Suppressor macrophage treated with lipopolysaccharide for 4 hours (primary cell): Measurements from ENCODE around the gene PLEKHB1.
"Not testable (repeated sequence)": the region's sequence is repeated elsewhere in the genome, so short reads cannot be mapped to it uniquely, and the experiment has no call there.

Experiments
- DNase-seq: peaks from one replicate; pipeline ENCODE4 v3.0.0-alpha.2; 2020

PLEKHB1 gene

DNA sequence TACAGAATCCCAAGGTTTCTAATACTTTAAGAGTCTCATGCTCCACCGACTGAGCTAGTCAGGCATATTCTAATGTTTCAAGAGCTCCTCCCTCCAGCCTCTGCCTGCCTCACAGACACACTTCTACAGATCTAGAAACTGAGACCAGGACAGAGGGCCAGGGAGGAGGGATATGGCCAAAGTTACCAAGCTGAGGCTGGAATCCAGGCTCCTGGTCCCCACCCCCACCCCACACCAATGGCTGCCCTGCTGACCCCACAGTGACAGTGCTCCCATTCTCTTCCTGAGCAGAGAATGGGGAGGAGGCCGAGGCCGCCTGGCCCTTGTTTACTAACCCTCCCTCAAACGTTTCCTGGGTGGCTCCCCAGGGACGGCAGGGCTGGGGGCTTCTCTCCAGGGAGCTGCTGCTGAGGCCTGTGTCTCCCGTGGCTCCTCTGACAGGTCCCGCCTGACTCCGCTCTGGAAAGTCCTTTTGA lies 2.2 kb downstream of the PLEKHB1 start:
- no peak for DNase-seq

DNA sequence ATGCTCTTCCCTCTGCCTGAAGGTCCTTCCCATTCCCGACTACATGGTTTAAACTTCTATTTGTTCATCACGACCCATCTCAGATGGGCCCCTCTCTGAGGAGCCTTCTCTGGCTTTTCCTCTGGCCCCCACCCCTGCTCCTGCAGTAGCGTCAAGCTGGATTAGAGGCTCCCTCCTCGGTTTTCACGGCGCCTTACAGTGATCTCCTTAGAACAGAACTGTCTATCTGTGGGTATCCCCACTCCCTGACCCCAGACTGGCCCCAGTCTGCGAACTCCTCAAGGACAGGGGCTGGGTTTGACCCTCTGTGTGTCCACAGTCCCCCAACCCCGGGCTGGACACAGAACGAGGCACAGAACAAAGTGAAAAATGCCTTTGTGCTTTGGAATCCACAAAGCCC lies 2.8 kb downstream of the PLEKHB1 start:
- DNase-seq: no peak

DNA sequence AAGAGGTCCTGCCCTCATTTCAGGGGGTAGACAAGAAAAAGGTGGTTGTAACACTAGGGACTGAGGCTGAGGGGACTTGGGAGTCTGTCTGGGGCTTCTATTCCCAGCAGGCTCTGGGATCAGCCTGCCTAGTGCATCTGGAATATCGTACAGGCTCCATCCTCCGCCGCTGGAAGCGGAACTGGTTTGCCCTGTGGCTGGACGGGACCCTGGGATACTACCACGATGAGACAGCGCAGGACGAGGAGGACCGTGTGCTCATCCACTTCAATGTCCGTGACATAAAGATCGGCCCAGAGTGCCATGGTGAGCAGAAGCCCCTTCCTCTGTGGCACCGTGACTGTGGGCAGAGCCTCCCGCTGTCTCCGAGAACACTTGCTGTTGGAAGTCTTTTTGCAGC lies 4.0 kb downstream of the PLEKHB1 start:
- DNase-seq: no peak

DNA sequence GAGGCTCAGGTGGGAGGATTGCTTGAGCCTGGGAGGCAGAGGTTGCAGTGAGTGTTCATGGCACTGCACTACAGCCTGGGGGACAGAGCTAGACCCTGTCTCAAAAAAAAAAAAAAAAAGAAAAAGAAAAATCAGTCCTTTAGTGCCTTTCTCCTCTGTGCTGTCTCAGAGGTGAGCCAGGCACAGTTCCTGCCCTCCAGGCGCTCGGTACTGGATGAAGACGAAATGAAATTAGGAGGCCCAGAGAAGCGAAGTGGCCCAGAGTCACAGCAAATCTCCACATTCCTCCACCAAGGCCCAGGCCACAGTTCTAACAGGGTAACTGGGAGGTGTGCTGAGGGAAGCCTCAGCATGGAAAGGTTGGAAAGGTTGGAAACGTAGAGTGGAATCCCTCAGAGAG lies 4.9 kb downstream of the PLEKHB1 start:
- DNase-seq: no peak

DNA sequence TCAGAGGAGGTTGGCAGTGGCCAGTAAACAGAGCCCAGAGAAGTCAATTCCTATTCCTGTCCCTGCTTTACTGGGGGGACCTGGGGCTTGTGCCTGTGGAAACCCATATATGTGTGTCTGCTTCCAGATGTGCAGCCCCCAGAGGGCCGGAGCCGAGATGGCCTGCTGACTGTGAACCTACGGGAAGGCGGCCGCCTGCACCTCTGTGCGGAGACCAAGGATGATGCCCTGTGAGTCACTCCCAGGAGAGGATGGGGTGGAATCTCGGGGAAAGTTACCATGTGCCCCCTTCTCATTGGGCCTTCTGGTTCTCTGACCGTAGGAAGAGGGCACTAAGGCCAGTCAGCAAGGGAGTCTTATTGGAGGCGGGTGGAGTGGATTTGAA lies 5.3 kb downstream of the PLEKHB1 start:
- no peak for DNase-seq

DNA sequence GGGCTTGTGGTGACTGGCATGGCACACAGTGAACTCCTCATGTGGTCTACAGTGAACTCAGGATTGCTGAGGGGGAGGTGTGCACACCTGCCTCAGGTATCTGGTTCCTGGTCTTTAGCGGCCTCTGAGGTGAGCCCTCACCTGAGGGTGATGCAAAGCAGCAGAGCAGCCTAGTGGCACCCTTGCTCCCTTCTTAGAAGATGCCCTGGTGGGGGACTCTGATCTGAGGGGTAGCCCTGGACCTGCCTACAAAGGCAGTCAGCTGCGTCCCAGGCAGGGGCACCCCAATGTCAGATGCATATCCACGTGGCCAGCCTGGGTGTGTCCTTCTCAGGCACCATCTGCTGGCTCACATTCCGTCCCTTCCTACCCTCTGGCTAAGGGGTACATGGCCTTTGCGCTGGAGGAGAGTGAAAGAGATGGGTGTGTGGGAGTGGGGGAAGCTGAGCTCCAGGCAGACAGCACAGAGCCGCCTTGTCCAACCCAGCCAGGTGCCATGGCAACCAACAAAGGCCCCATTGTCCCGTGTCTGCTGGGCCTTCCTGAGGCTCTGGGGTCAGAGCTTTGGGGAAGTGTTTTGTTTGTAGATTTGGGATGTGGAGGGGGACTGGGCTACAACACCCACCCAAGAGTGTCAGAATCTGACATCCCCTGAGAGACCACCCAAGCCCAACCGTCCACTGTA lies 5.8 kb downstream of the PLEKHB1 start:
- no peak for DNase-seq

DNA sequence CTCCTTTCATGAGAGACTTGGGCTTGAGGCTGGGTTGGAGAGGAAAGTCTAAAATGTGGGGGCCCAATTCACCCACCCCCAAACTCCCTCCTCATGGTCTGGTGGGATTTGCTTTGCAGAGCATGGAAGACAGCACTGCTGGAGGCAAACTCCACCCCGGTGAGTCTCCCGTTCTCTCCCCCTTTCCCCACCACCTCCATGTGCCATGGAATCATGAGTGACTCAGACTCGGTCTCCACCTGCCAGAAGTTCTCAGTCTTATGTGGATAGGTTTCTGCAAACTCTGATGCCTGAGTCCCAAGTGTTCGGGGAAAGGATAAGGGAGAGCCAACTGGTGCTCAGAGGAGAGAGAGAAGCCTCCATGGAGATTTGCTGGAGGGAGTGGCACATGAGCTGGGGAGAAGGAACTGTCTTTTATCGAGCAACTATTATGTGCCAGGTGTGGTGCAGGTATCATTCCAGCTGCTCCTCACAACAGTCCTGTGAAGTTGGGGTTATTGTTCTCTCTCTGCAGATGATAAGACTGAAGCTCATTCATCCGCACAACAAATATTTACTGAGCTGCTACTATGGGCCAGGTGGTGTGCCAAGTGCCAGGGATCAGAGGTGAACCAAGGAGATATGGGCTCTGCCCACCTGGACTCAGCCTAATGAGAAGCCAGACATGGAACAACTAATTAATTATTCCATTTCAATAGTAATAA lies 6.6 kb downstream of the PLEKHB1 start:
- DNase-seq: no peak

DNA sequence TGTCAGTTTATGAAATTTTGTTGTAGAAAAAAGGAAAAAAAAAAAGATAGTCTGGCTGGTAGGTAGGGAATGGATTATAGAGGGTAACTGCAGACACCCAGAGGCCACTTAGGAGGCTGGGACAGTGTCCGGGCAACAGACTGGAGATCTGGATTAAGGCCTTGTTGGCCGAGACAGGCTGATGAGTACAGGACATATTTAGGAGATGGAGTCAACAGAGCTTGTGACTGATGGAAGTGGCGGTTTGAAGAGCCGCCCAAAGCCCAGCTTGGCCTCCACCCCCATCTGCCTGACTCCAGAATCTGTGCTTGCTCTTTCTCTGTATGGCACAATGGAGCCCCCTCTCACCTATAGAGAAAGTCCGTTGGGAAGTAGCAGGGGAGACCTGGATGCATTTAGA lies 7.6 kb downstream of the PLEKHB1 start:
- DNase-seq: no peak

DNA sequence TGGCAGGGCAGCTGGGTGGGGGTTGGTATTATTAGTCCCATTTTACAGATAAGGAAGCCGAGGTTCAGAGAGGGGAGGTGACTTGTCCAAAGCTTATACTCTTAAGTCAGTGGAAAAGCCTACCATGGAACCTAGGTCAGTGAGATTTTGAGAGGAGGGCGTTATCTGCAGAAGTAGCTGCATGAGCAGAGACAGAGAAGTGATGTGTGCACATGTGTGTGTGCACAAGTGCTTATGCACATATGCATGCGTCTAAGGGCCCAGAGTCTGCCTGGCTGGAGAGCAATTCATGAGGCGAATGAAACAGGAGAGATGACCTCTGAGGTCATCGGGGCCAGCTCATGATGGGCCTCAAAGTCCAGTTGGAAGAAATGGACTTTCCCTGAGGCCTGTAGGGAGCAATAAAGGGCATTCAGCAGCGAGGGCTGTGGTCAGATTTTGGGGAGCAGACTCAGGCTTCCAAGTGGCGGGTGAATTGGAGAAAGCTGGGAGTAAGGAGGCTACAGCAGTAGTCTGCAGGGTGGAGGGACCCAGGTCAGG lies 8.2 kb downstream of the PLEKHB1 start:
- DNase-seq: no peak

DNA sequence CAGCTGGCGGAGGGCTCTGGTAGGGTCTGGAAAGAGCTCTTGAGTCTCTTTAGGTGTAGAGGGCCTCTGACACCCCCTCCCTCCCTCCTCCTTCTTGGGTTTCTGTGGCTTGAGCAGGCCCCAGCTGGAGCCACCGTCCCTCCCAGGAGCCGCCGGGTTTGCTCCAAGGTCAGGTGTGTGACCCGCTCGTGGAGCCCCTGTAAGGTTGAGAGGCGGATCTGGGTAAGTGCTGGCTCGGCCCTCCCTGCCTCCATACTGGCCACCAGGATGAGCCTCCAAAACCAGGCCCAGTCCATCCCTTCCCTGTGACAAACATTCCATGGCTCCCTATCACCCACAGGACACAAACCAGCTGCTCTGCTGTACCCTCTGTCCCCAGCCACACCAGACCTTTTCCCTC lies 9.3 kb downstream of the PLEKHB1 start:
- no peak for DNase-seq

DNA sequence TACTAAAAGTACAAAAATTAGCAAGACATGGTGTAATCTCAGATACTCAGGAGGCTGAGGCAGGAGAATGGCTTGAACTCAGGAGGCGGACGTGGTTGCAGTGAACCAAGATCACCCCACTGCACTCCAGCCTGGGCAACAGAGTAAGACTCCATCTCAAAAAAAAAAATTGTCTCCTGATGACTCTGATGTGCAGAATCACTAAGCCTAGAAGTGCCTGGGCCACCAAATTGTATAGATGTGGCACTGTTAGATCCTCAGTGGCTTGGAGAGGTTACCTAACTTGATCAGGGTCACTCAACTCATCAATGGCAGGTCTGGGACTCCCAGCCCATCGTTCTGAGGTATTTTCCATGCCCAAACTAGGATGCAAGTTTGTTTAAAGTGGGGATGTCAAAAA lies 10.6 kb downstream of the PLEKHB1 start:
- DNase-seq: no peak

DNA sequence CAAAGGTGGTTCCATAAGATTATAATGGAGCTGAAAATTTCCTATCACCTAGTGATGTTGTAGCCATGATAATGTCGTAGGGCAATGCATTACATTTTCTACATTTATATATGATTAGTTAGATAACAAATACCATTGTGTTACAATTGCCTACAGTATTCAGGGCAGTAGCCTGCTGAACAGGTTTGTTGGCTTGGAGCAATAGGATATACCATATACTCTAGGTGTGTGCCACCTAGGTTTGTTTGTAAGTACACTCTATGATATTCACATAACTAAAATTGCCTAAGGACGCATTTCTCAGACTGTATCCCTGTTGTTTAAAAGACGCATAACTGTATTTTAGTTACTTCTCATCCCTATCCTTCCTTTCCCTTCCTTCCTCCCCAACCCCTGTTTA lies 13.6 kb downstream of the PLEKHB1 start:
- no peak for DNase-seq

DNA sequence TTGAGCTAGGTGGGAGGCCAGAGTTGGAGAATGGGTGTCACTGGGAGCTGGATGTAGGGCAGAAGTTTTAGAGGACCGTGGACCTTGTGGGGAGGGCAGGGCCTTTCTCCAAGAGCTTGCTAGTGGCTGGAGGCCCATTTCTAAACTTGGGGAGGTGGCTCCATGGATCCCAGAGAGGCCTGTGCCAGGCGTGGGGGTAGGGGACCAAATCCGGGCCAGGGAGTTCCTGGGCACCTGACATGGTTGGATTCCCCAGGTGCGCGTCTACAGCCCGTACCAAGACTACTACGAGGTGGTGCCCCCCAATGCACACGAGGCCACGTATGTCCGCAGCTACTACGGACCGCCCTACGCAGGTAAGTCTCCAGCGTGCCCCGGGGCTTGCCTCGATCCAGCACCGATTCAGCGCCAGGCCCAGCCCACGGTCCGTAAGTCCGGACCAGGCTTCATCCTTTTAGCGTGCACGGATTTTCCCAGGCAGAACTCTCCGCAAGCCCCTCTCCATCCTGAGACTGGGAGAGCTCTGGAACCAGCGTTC lies 14.2 kb downstream of the PLEKHB1 start:
- DNase-seq: no peak

DNA sequence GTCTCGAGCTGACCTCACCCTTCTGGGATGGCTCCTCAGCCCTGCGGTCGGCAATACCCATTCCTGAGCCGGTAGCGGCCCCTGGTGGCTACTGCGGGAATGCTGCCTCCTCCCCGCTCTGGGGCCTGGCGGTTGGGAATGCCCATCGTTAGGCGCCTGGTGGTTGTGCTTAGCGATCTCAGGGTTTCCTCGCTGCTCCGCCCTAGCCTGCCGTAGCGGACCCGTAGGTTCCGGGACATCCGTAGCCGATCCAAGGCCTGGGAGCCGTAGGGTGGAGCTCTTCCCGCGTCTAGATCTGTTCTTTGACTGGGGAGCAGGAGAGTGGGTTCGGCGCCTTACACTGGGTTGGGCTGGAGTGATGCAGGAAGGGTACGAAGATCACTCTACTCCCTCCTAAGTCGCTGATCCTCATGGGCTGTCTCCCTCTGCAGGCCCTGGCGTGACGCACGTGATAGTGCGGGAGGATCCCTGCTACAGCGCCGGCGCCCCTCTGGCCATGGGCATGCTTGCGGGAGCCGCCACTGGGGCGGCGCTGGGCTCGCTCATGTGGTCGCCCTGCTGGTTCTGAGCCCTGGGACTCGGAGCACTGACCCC lies 14.8 kb downstream of the PLEKHB1 start:
- peak; percentile 92 for DNase-seq

DNA sequence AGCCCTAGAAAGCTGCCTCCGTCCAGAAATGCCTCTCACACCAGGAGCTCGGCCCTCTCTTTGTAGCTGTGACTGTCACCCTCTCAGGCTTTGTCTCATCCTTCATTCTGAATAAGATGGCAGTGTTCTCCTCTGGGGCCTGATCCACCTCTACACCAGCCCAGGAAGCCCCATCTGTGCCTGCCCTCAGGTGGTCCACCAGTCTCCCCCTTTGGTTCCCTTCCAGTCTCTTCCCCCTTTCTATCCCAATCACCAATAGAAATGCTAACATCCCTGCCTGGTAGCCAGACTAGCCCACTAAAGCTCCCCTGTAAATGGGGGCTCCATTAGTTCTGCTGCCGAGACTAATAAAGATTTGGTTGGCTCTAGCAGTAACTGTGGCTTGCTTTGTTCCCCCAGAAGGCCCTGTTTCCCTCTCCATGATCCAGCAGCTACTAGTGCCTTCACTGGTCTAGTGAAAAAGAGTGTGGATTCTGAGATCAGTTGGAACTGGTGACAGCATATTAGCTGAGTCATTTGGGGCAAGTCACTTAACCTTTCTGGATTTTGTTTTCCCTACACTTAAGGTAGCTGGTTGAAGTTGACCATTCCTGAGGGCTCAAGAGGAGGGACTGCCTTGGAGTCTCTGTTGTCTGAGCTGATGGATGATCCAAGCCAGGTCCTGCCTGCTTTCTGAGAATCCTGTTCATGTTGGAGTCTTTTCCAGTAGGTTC lies 16.2 kb downstream of the PLEKHB1 start:
- DNase-seq: no peak

DNA sequence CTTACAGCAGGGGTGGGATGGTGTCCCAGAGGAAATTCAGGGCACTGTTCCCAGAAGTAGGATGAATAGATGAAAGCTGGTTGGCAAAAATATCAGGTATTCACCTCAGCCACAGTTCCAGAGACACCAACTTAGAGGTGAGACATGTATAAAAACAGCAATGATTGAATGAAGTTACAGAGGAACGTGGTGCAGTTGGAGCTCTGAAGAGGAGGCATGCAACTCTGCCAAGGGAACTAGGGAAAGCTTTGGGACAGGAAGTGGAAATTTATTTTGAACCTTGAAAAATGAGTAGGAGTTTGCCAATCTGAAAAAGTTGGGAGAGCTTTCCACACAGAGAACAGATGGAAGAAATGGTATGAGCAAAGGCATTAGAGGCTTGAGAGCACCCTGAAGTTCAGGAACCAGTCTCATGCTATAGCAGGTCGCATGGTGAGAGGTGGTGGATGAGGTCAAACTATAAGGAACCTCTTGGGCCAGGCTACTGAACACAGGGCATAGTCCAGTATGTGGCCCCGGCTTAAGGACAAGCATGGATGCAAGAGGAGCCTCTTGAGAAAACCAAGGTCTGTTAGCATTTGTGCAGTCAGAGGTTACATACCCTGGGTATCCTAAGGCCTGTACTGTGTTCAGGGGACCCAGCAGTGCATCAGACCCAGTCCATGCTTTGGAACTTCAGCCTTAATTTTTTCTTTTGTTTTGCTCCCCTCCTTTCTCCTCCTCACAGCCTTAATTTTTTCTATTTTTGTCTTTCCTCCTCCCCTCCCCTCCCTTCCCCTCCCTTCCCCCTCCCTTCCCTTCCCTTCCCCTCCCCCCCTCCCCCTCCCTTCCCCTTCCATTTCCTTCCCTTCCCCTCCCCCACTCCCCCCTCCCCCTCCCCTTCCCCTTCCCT lies 17.5 kb downstream of the PLEKHB1 start:
- no peak for DNase-seq

DNA sequence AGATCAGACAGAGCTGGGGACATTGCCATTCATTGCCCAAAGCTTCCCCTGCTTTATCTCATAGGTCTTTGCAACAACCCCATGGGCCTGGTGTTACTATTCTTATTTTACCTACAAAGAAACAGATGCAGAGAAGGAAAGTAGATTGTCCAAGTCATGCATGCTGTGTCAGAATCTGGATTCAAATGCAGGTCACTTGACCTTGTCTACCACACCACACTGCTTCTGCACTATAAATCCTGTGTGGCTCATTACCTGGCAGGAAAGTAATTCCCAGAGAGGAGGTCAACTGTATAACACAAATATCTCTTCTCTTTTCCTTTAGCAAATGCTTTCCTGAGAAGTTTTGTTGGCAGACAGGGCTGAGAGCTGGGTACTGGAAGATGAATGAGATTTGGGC lies 18.5 kb downstream of the PLEKHB1 start:
- DNase-seq: no peak

DNA sequence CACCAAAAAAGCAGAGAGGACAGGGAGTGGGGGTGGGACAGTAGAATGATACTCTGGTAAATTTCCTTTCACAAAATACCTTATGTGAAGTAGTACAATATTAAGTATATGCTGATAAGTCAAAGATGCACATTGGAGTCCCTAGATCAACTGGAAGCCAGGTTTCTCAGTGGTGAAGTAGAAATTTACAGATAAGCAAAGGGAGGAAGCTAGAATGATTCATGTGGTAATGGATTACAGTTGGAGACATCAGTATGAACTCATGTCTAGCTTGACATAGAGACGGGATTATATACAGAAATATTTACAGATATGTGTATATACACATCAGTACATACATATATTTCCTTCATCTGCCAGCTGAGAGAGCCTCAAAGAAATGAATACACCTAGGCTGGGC lies 21.5 kb downstream of the PLEKHB1 start:
- DNase-seq: no peak

DNA sequence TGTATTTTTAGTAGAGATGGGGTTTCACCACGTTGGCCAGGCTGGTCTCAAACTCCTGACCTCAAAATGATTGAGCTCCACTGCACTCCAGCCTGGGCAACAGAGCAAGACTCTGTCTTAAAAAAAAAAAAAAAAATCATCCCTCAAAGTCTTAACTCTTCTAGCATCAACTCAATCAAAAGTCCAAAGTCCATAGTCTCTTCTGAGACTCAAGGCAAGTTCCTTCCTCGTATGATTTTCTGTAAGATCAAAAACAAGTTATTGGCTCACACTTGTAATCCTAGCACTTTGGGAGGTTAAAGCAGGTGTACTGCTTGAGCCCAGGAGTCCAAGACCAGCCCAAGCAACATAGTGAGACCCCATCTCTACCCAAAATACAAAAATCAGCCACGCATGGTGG lies 24.4 kb downstream of the PLEKHB1 start:
- DNase-seq: no peak

DNA sequence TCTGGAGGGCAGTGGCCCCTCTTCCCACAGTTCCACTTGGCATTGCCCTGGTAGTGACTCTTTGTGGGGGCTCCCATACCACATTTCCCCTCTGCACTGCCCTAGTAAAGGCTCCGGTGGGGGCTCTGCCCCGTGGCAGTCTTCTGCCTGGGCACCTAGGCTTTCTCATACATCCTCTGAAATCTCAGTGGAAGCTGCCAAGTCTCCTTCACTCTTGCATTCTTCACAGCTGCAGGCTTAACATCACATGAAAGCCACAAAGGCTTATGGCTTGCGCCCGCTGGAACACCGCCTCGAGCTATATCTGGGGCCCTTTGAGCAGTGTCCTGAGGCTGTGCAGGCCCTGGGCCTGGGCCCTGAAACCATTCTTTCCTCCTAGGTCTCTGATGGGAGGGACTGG lies 25.3 kb downstream of the PLEKHB1 start:
- no peak for DNase-seq

DNA sequence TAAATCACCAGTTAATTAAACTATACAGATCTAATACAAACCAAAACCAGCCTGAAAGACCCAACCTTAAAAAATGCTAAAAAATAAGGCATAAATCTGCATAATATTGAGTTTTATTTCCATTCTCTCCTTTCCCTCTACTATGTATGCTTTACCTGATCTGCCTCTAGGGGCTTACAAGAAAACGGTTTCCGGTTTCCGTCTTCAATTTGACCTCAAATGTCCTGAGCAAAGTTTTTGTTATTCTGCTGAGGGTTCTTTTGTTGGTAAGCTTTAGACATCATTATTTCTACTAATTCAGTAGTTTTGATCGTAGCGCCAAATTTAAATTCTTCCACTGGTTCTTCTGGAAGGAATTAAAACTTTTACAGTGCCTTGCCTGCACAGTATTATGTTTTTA lies 30.2 kb downstream of the PLEKHB1 start:
- not testable (repeated sequence) for DNase-seq

DNA sequence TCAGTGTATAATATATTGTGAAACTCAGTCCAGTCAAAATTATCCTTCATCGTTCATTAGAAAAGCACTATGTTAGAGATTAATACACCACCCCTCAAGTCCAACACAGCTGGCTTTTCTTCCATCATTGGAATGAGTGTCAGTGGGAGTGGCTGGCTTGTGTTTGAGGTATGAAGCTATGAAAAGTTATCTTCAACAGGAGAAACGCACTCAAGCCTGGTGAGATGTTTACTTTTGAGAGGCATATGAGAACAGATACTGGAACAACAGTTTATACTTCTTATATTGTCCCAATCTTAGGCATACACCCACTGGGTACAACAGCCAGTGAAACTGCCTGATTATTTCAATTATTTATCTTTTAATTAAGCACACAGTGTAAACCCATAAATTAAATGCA lies 34.3 kb downstream of the PLEKHB1 start:
- no peak for DNase-seq
